ENCODE results near the gene IFNA8.
"Not testable (repeated sequence)": the region's sequence is repeated elsewhere in the genome, so short reads cannot be mapped to it uniquely, and the experiment has no call there.

IFNA8 gene

GRCh38 chr9:21408817-21409216, at the start of gene IFNA8:
TSS of gene IFNA8 (plus strand) at chr9:21409117. CDS start at chr9:21409177, 60 bp downstream.
- no peak for DNase-seq

- no peak for DNase-seq
Measured at GRCh38 chr9:21362287-21362686, 46.6 kb upstream of the IFNA8 start.

- DNase-seq: not testable (repeated sequence)
Measured at GRCh38 chr9:21367169-21367568, 41.7 kb upstream of the IFNA8 start.

GRCh38 chr9:21367957-21368356, 41.0 kb upstream of the IFNA8 start, which contains the start of gene IFNA13:
TSS of gene IFNA13 (minus strand) at chr9:21368057. CDS start at chr9:21368010, 47 bp downstream.
- DNase-seq: no peak

GRCh38 chr9:21371467-21371866, 37.5 kb upstream of the IFNA8 start:
- DNase-seq: not testable (repeated sequence)

GRCh38 chr9:21381448-21382339, 27.2 kb upstream of the IFNA8 start:
- DNase-seq: no peak

GRCh38 chr9:21383627-21384026, 25.3 kb upstream of the IFNA8 start:
- DNase-seq: no peak

GRCh38 chr9:21385131-21385670, 23.7 kb upstream of the IFNA8 start, which contains the start of gene IFNA2:
TSS of gene IFNA2 (minus strand) at chr9:21385398. CDS start at chr9:21385329, 69 bp downstream.
- no peak for DNase-seq

GRCh38 chr9:21392270-21392669, 16.6 kb upstream of the IFNA8 start:
- DNase-seq: no peak

GRCh38 chr9:21395778-21396717, 12.9 kb upstream of the IFNA8 start:
- peak; percentile 9 to 46 (median 32) for DNase-seq

- no peak for DNase-seq
Measured at GRCh38 chr9:21398955-21399489, 9.9 kb upstream of the IFNA8 start.

GRCh38 chr9:21399956-21400355, 9.0 kb upstream of the IFNA8 start:
- no peak for DNase-seq

GRCh38 chr9:21402386-21403251, 6.3 kb upstream of the IFNA8 start:
- no peak for DNase-seq

GRCh38 chr9:21404146-21404545, 4.8 kb upstream of the IFNA8 start:
- no peak for DNase-seq

GRCh38 chr9:21412107-21412506, 3.2 kb downstream of the IFNA8 start:
- no peak for DNase-seq

- DNase-seq: no peak
Measured at GRCh38 chr9:21413151-21413550, 4.2 kb downstream of the IFNA8 start.

- no peak for DNase-seq
Measured at GRCh38 chr9:21413624-21414023, 4.7 kb downstream of the IFNA8 start.

- no peak for DNase-seq
Measured at GRCh38 chr9:21414220-21414940, 5.5 kb downstream of the IFNA8 start.

GRCh38 chr9:21415493-21416267, 6.8 kb downstream of the IFNA8 start:
- no peak for DNase-seq

- DNase-seq: no peak
Measured at GRCh38 chr9:21428235-21428634, 19.3 kb downstream of the IFNA8 start.

All from activated CD4-positive, CD25-positive, alpha-beta regulatory T cell (primary cell).